Measurements from ENCODE around the gene TMEM223. TPM values are rescaled to one million over a fixed set of nuclear protein-coding genes. Genes with fewer than 3 reads are reported as not detected.

TMEM223 gene
- total and polyA plus RNA-seq, 9 of the 15 experiments (the other 6 are each of a cell fraction or from before 2014, with no cell fraction given): 5.9 to 34.5 (median 19.6) TPM

GRCh38 chr11:62753736-62754603 is 37.8 kb downstream of the TMEM223 start, which contains the start of gene ZBTB3 (continued):
- no peak for TF ChIP-seq CREB3 (tag; conservative IDR thresholded peaks at IDR 0.05; ENCODE audit: low read depth)
- no peak for TF ChIP-seq GATAD2B (IDR thresholded peaks at IDR 0.05; ENCODE audit: borderline replicate concordance)
- TF ChIP-seq ETV5 (CRISPR knock-in tag; IDR thresholded peaks at IDR 0.05; ENCODE audit: low read depth): no peak
- TF ChIP-seq SUPT5H (IDR thresholded peaks at IDR 0.05): peak; percentile 99
- TF ChIP-seq NKRF (IDR thresholded peaks at IDR 0.05; ENCODE audit: borderline replicate concordance): peak; percentile 66; the same call in 1 of the 2 replicates
- peak in 1 of 2 experiments; percentile 96; a peak in 2 of 4 replicates for TF ChIP-seq MLLT1 (IDR thresholded peaks at IDR 0.05)
- TF ChIP-seq NR2F6 (CRISPR knock-in tag; IDR thresholded peaks at IDR 0.05): no peak
- no peak for TF ChIP-seq TRIM28 (IDR thresholded peaks at IDR 0.05)
- TF ChIP-seq LCOR (CRISPR knock-in tag; IDR thresholded peaks at IDR 0.05): peak; percentile 76; the same call in 1 of the 2 replicates
- peak; percentile 80 for TF ChIP-seq HMBOX1 (IDR thresholded peaks at IDR 0.05)
- peak; percentile 87 for TF ChIP-seq CHD2 (IDR thresholded peaks at IDR 0.05; ENCODE audit: low read depth, low read length)
- no peak for TF ChIP-seq ZKSCAN8 (CRISPR knock-in tag; IDR thresholded peaks at IDR 0.05)
- TF ChIP-seq NFYB (IDR thresholded peaks at IDR 0.05; ENCODE audit: extremely low read depth, insufficient read length): peak; percentile 98
- peak; percentile 50; the same call in 1 of the 2 replicates for TF ChIP-seq BCOR (IDR thresholded peaks at IDR 0.05)
- no peak for TF ChIP-seq TBL1XR1 (IDR thresholded peaks at IDR 0.05; ENCODE audit: low read length in 2 of 2)
- no peak for TF ChIP-seq MTA2 (IDR thresholded peaks at IDR 0.05; ENCODE audit: low read depth)
- no peak for TF ChIP-seq ZNF121 (CRISPR knock-in tag; conservative IDR thresholded peaks at IDR 0.05)
- TF ChIP-seq GATAD2A (IDR thresholded peaks at IDR 0.05): no peak
- no peak for TF ChIP-seq ZNF699 (CRISPR knock-in tag; IDR thresholded peaks at IDR 0.05; ENCODE audit: insufficient replicate concordance)
- TF ChIP-seq TFAP4 (CRISPR knock-in tag; IDR thresholded peaks at IDR 0.05; ENCODE audit: borderline replicate concordance): peak; percentile 77
- TF ChIP-seq XRCC5 (IDR thresholded peaks at IDR 0.05; ENCODE audit: low read depth, low read length): no peak

Measured in K562 (cell line).